PC-9 (cell line): ENCODE results near the gene DRAP1.

Source experiments
- CTCF ChIP-seq: fragments of 200-600 bp; sonication (generic); conservative IDR thresholded peaks from 2 replicates; pipeline ENCODE4 v1.6.1; 2017; ENCODE audit warnings: mixed run types, antibody characterized with exemption, mild to moderate bottlenecking, moderate library complexity
- EZH2 ChIP-seq: fragments of 200-600 bp; sonication (generic); IDR thresholded peaks from 2 replicates; pipeline ENCODE4 v1.8.0; 2017; ENCODE audit warnings: antibody characterized with exemption, low read depth

- TF ChIP-seq CTCF (no peak), EZH2 (no peak)
These were observed 11.3 kb upstream of the DRAP1 start for GRCh38 chr11:65907878-65908277.
